IMR-90 (cell line): ENCODE results near the gene PEX5. TPM values are rescaled to one million over a fixed set of nuclear protein-coding genes. Genes with fewer than 3 reads are reported as not detected.

Experiments
- ATAC-seq: fragments of 200-7000 bp; cut with Tn5 transposase; 2 replicates; pipeline ENCODE4 v1.9.1; 2020; ENCODE audit warnings: low read depth, mild to moderate bottlenecking, moderate library complexity
- BruUV-seq: library from RNA; stranded (reverse); fragments of 400-500 nt; replicated peaks from 2 replicates; lab custom pipeline; 2021; lab: Mats Ljungman, UMichigan
- CTCF ChIA-PET: fragments of 300-600 bp; formaldehyde crosslinking; extraction: SDS; loops from one replicate; lab custom pipeline; 2021; ENCODE audit warnings: antibody characterized with exemption; lab: Yijun Ruan, JAX
- POLR2A ChIA-PET: fragments of 300-600 bp; sonication (Branson Sonifier 250); formaldehyde crosslinking; loops from one replicate; lab custom pipeline; 2022; ENCODE audit warnings: antibody characterized with exemption; ENCODE audit not compliant: unreplicated experiment; lab: Charles Lee
- DNase-seq: peaks from one replicate; pipeline ENCODE4 v3.0.0; 2013
- H2AFZ ChIP-seq: replicated peaks from 2 replicates; pipeline ENCODE3; 2013; ENCODE audit warnings: low read length, mild to moderate bottlenecking; ENCODE audit not compliant: poor library complexity
- H2AK5ac ChIP-seq: 2 replicates; pipeline ENCODE4 v1.6.1; 2013; ENCODE audit warnings: low read depth, low read length, inconsistent platforms
- H2AK9ac ChIP-seq: replicated peaks from 2 replicates; pipeline ENCODE3; 2013; ENCODE audit warnings: mild to moderate bottlenecking, low read depth, low read length, moderate library complexity; ENCODE audit not compliant: poor library complexity
- H2BK120ac ChIP-seq: 2 replicates; pipeline ENCODE4 v1.6.1; 2013; ENCODE audit warnings: low read depth, low read length, inconsistent platforms
- H2BK15ac ChIP-seq: 3 replicates; pipeline ENCODE4 v1.6.1; 2013; ENCODE audit warnings: low read depth, low read length, inconsistent platforms
- H2BK20ac ChIP-seq: 2 replicates; pipeline ENCODE4 v1.6.1; 2013; ENCODE audit warnings: low read depth, mild to moderate bottlenecking, inconsistent platforms, low read length, moderate library complexity
- H2BK5ac ChIP-seq: 2 replicates; pipeline ENCODE4 v1.6.1; 2013; ENCODE audit warnings: mild to moderate bottlenecking, low read depth, low read length, inconsistent platforms; ENCODE audit not compliant: poor library complexity, severe bottlenecking
- H3K14ac ChIP-seq: replicated peaks from 2 replicates; pipeline ENCODE4 v1.6.1; 2013; ENCODE audit warnings: low read depth, low read length, inconsistent platforms
- H3K18ac ChIP-seq: 2 replicates; pipeline ENCODE4 v1.6.1; 2013; ENCODE audit warnings: low read depth, low read length, control low read depth
- H3K23ac ChIP-seq: 2 replicates; pipeline ENCODE4 v1.6.1; 2013; ENCODE audit warnings: low read depth, low read length, inconsistent platforms
- H3K27ac ChIP-seq: 2 replicates; pipeline ENCODE4 v1.5.1; 2013; ENCODE audit warnings: mild to moderate bottlenecking, control low read depth, low read length; ENCODE audit not compliant: insufficient read depth
- H3K27me3 ChIP-seq: 2 replicates; pipeline ENCODE4 v1.6.1; 2013; ENCODE audit warnings: low read length; ENCODE audit not compliant: control insufficient read depth, insufficient read depth
- H3K36me3 ChIP-seq: 2 replicates; pipeline ENCODE4 v1.6.1; 2013; ENCODE audit warnings: low read length, mixed read lengths; ENCODE audit not compliant: control insufficient read depth, insufficient read depth
- H3K4ac ChIP-seq: 2 replicates; pipeline ENCODE4 v1.6.1; 2013; ENCODE audit warnings: low read depth, low read length, inconsistent platforms
- H3K4me1 ChIP-seq: 2 replicates; pipeline ENCODE4 v1.6.1; 2013; ENCODE audit warnings: low read length, mixed read lengths; ENCODE audit not compliant: control insufficient read depth, insufficient read depth
- H3K4me2 ChIP-seq: 2 replicates; pipeline ENCODE4 v1.6.1; 2013; ENCODE audit warnings: low read depth, mild to moderate bottlenecking, control low read depth, low read length, moderate library complexity
- H3K4me3 ChIP-seq: 2 replicates; pipeline ENCODE4 v1.5.1; 2013; ENCODE audit warnings: low read depth, mild to moderate bottlenecking, control low read depth, low read length, moderate library complexity; ENCODE audit not compliant: insufficient read depth
- H3K56ac ChIP-seq: 2 replicates; pipeline ENCODE4 v1.6.1; 2013; ENCODE audit warnings: low read length, inconsistent platforms; ENCODE audit not compliant: insufficient read depth; ENCODE audit errors: extremely low read depth
- H3K79me1 ChIP-seq, 2 experiments: 2 replicates each; pipeline ENCODE4 v1.6.1; 2013; ENCODE audit warnings: low read length in 2 of 2, inconsistent platforms in 1 of 2, low read depth in 1 of 2
- H3K9ac ChIP-seq: 2 replicates; pipeline ENCODE4 v1.6.1; 2013; ENCODE audit warnings: low read depth, low read length, control low read depth
- H3K9me1 ChIP-seq: 2 replicates; pipeline ENCODE4 v1.6.1; 2013; ENCODE audit warnings: low read length, inconsistent platforms; ENCODE audit not compliant: insufficient read depth
- H3K9me3 ChIP-seq: 2 replicates; pipeline ENCODE4 v1.6.1; 2013; ENCODE audit warnings: low read length; ENCODE audit not compliant: control insufficient read depth, insufficient read depth
- H4K20me1 ChIP-seq: 2 replicates; pipeline ENCODE4 v1.6.1; 2013; ENCODE audit warnings: low read length, inconsistent platforms; ENCODE audit not compliant: insufficient read depth
- H4K5ac ChIP-seq: 2 replicates; pipeline ENCODE4 v1.6.1; 2013; ENCODE audit warnings: mild to moderate bottlenecking, low read depth, low read length, control low read depth
- H4K8ac ChIP-seq, 2 experiments: 2 replicates each; pipeline ENCODE4 v1.6.1; 2013; ENCODE audit warnings: low read depth in 2 of 2, low read length in 2 of 2, control low read depth in 1 of 2, inconsistent platforms in 1 of 2
- H4K91ac ChIP-seq: 2 replicates; pipeline ENCODE4 v1.6.1; 2013; ENCODE audit warnings: low read depth, low read length, inconsistent platforms; ENCODE audit not compliant: insufficient read depth
- BHLHE40 ChIP-seq: fragments of 150-350 bp; IDR thresholded peaks from 2 replicates; pipeline ENCODE4 v1.6.1; 2016; ENCODE audit warnings: mild to moderate bottlenecking, low read depth, low read length
- CEBPB ChIP-seq: IDR thresholded peaks from 2 replicates; pipeline ENCODE4 v1.6.1; 2012; ENCODE audit warnings: low read depth, low read length, improper control_type of control experiment
- CTCF ChIP-seq: conservative IDR thresholded peaks from 2 replicates; pipeline ENCODE4 v1.5.1; 2012; ENCODE audit warnings: mild to moderate bottlenecking, low read depth, low read length, improper control_type of control experiment
- ELK1 ChIP-seq: fragments of 150-350 bp; IDR thresholded peaks from 2 replicates; pipeline ENCODE4 v1.6.1; 2016; ENCODE audit warnings: low read depth, mild to moderate bottlenecking, low read length, moderate library complexity, borderline replicate concordance
- MAFK ChIP-seq: IDR thresholded peaks from 2 replicates; pipeline ENCODE4 v1.6.1; 2012; ENCODE audit warnings: low read depth, low read length, improper control_type of control experiment
- MAZ ChIP-seq: IDR thresholded peaks from 2 replicates; pipeline ENCODE4 v1.6.1; 2012; ENCODE audit warnings: low read depth, mild to moderate bottlenecking, low read length, improper control_type of control experiment, moderate library complexity, borderline replicate concordance
- RAD21 ChIP-seq: IDR thresholded peaks from 2 replicates; pipeline ENCODE4 v1.6.1; 2012; ENCODE audit warnings: low read length, improper control_type of control experiment
- RCOR1 ChIP-seq: IDR thresholded peaks from 2 replicates; pipeline ENCODE4 v1.6.1; 2012; ENCODE audit warnings: mild to moderate bottlenecking, low read length, improper control_type of control experiment; ENCODE audit not compliant: insufficient replicate concordance
- RFX5 ChIP-seq: IDR thresholded peaks from 2 replicates; pipeline ENCODE4 v1.8.0; 2012; ENCODE audit warnings: low read depth, mild to moderate bottlenecking, low read length, moderate library complexity
- SMC3 ChIP-seq: fragments of 150-350 bp; IDR thresholded peaks from 2 replicates; pipeline ENCODE4 v1.6.1; 2016; ENCODE audit warnings: low read depth, mild to moderate bottlenecking, antibody characterized with exemption, low read length, moderate library complexity
- WGBS, 2 experiments: methylation state at CpG; one replicate each; pipeline versions ENCODE4 v1.1.5 to v1.1.7; 2013; ENCODE audit warnings: missing lambda C conversion rate in 2 of 2; ENCODE audit not compliant: insufficient read length in 1 of 2; ENCODE audit errors: extremely low coverage in 2 of 2; 5-methylcytosine and 5-hydroxymethylcytosine counted together
- dilution Hi-C: fragments of 300-500 bp; cut with HindIII; formaldehyde crosslinking; loops from one replicate; pipeline ENCODE4 v1.14.3; 2018; ENCODE audit warnings: low sequenced_read_pairs; ENCODE audit not compliant: unreplicated experiment
- in situ Hi-C: fragments of 300-500 bp; cut with MboI; formaldehyde crosslinking; loops from 3 replicates; pipeline ENCODE4 v1.14.3; 2019; ENCODE audit warnings: low sequenced_read_pairs, inconsistent platforms, mixed read lengths
- intact Hi-C: fragments of 100-400 bp; cut with micrococcal nuclease; formaldehyde crosslinking; loops from 2 replicates; pipeline ENCODE4 v1.10.0; 2022
- polyA plus RNA-seq, 3 experiments: library from polyadenylated mRNA; depleted of rRNA; stranded (reverse); fragments of >200 nt; gene quantifications; 2 replicates each; pipeline ENCODE4 v1.2.3, GENCODE V29; 2012; ENCODE audit warnings: low replicate concordance in 1 of 3
- total RNA-seq: library from RNA; depleted of rRNA; stranded (reverse); fragments of >200 nt; gene quantifications from 2 replicates; pipeline ENCODE4 v1.2.3, GENCODE V29; 2012

PEX5 gene
- total and polyA plus RNA-seq, 2 of the 4 experiments (the other 2 are of a cell fraction) = 14.4 to 18.3 TPM

GRCh38 chr12:7178481-7178880 is 11.0 kb upstream of the PEX5 start:
- Histone ChIP-seq H2AFZ (no peak overlapping the region), H2BK5ac (no peak overlapping the region), H4K5ac (no peak overlapping the region), H4K8ac (no peak overlapping the region), H3K23ac (no peak overlapping the region), H3K56ac (no peak overlapping the region), H2BK20ac (no peak overlapping the region), H3K4me3 (no peak overlapping the region), H3K4ac (no peak overlapping the region), H3K18ac (no peak overlapping the region), H3K14ac (no peak overlapping the region), H2AK5ac (no peak overlapping the region), H2BK120ac (no peak overlapping the region), H3K4me1 (peaks cover 2% of the 10 kb centered on the region; the same call in 1 of the 2 replicates), H3K4me2 (no peak overlapping the region), H3K79me1 (no peaks in the 10 kb centered on the region), H4K20me1 (no peaks in the 10 kb centered on the region), H3K9me3 (no peaks in the 10 kb centered on the region), H4K91ac (no peak overlapping the region), H3K9ac (no peak overlapping the region), H3K27ac (no peak overlapping the region), H3K27me3 (peaks cover 3% of the 10 kb centered on the region), H3K9me1 (no peaks in the 10 kb centered on the region), H2BK15ac (no peak overlapping the region), H3K36me3 (no peaks in the 10 kb centered on the region), H2AK9ac (no peak overlapping the region)
- in situ Hi-C loops = no loop called here
- CTCF ChIA-PET = no interaction called here
- no peak for TF ChIP-seq RAD21
- no peak for TF ChIP-seq RFX5
- TF ChIP-seq CEBPB = no peak
- TF ChIP-seq MAFK = no peak
- TF ChIP-seq ELK1 = no peak
- no peak for TF ChIP-seq RCOR1
- no peak for TF ChIP-seq CTCF
- no peak for TF ChIP-seq BHLHE40
- no peak for TF ChIP-seq MAZ
- no peak for TF ChIP-seq SMC3
- POLR2A ChIA-PET = no interaction called here
- intact Hi-C loops = no loop called here
- dilution Hi-C loops = no loop called here
- WGBS, 2 experiments = no CpG with 5 or more reads among the region's 2 CpGs
- no TSS peak for BruUV-seq
- no peak for DNase-seq
- ATAC-seq = no peak
